OCI-LY7 (cell line): ENCODE results near the gene MAPK11. TPM values are rescaled to one million over a fixed set of nuclear protein-coding genes. Genes with fewer than 3 reads are reported as not detected.

Experiments
- BruUV-seq: library from RNA; stranded (reverse); fragments of 400-500 nt; replicated peaks from 2 replicates; lab custom pipeline; 2021; lab: Mats Ljungman, UMichigan
- CTCF ChIA-PET: fragments of 300-600 bp; sonication (Branson Sonifier 250); formaldehyde crosslinking; loops from one replicate; lab custom pipeline; 2022; ENCODE audit warnings: antibody characterized with exemption; ENCODE audit not compliant: unreplicated experiment; lab: Charles Lee
- POLR2A ChIA-PET: fragments of 300-600 bp; sonication (Branson Sonifier 250); formaldehyde crosslinking; loops from one replicate; lab custom pipeline; 2022; ENCODE audit warnings: antibody characterized with exemption; lab: Charles Lee
- DNase-seq: peaks from one replicate; pipeline ENCODE4 v3.0.0-alpha.2; 2015; ENCODE audit warnings: low spot score
- H2AFZ ChIP-seq: fragments of 200-600 bp; sonication (generic), shearing (Covaris generic); 2 replicates; pipeline ENCODE4 v1.6.1; 2014; ENCODE audit warnings: mild to moderate bottlenecking, antibody characterized with exemption, low read length, moderate library complexity
- H3K27ac ChIP-seq: fragments of 200-600 bp; sonication (generic); 2 replicates; pipeline ENCODE4 v1.5.1; 2014; ENCODE audit warnings: mixed run types, low read depth, mild to moderate bottlenecking, moderate library complexity, low read length, inconsistent platforms; ENCODE audit not compliant: poor library complexity, severe bottlenecking
- H3K36me3 ChIP-seq: fragments of 200-600 bp; sonication (generic); 2 replicates; pipeline ENCODE4 v1.6.1; 2014; ENCODE audit warnings: mild to moderate bottlenecking, antibody characterized with exemption, low read length, moderate library complexity, mixed read lengths; ENCODE audit not compliant: insufficient read depth
- H3K4me1 ChIP-seq: fragments of 200-600 bp; sonication (generic); 2 replicates; pipeline ENCODE4 v1.5.1; 2014; ENCODE audit warnings: mild to moderate bottlenecking, low read length; ENCODE audit not compliant: insufficient read depth, poor library complexity, severe bottlenecking
- H3K4me2 ChIP-seq: fragments of 200-600 bp; sonication (generic); 2 replicates; pipeline ENCODE4 v1.6.1; 2014; ENCODE audit warnings: mild to moderate bottlenecking, low read length
- H3K4me3 ChIP-seq: fragments of 200-600 bp; sonication (generic); 2 replicates; pipeline ENCODE4 v1.5.1; 2014; ENCODE audit warnings: mild to moderate bottlenecking, low read depth, low read length; ENCODE audit not compliant: poor library complexity, severe bottlenecking
- H3K79me2 ChIP-seq: fragments of 200-600 bp; sonication (generic); 2 replicates; pipeline ENCODE4 v1.6.1; 2016; ENCODE audit warnings: low read depth, mild to moderate bottlenecking, low read length, moderate library complexity, mixed read lengths; ENCODE audit not compliant: insufficient read depth
- H3K9me2 ChIP-seq: fragments of 200-600 bp; sonication (generic); 2 replicates; pipeline ENCODE4 v1.6.1; 2016; ENCODE audit warnings: mild to moderate bottlenecking, low read length, mixed read lengths; ENCODE audit not compliant: insufficient read depth
- H3K9me3 ChIP-seq: fragments of 200-600 bp; sonication (generic); 2 replicates; pipeline ENCODE4 v1.6.1; 2014; ENCODE audit warnings: mild to moderate bottlenecking, mixed run types, low read length, mixed read lengths
- H4K20me1 ChIP-seq: fragments of 200-600 bp; sonication (generic); 2 replicates; pipeline ENCODE4 v1.6.1; 2014; ENCODE audit warnings: mild to moderate bottlenecking, antibody characterized with exemption, low read length, moderate library complexity, mixed read lengths; ENCODE audit not compliant: insufficient read depth
- EZH2phosphoT487 ChIP-seq: fragments of 200-600 bp; sonication (generic); IDR thresholded peaks from 2 replicates; pipeline ENCODE4 v1.6.1; 2018; ENCODE audit warnings: low read depth, borderline replicate concordance, mild to moderate bottlenecking, mixed run types, antibody characterized with exemption, low read length, moderate library complexity, mixed read lengths
- intact Hi-C: fragments of 100-400 bp; cut with micrococcal nuclease; formaldehyde crosslinking; loops from one replicate; pipeline ENCODE4 v1.10.0; 2022; ENCODE audit not compliant: unreplicated experiment
- total RNA-seq, 2 experiments: library from RNA; depleted of rRNA in 1 of 2; stranded (reverse); fragments of >200 nt in 1 of 2; shearing (Covaris generic) in 1 of 2; gene quantifications; 2 replicates each; pipeline ENCODE4 v1.2.3, GENCODE V29; 2014 to 2022
- TF ChIP-seq, protein P1 (sequence below): fragments of 200-600 bp; sonication (generic); conservative IDR thresholded peaks from 2 replicates; pipeline ENCODE4 v1.5.1; 2014; ENCODE audit warnings: mild to moderate bottlenecking, antibody characterized with exemption, low read length, moderate library complexity, mixed read lengths

Gene MAPK11
- total RNA-seq, 2 experiments from 2014 or later, result 12.0 to 19.7 TPM

GRCh38 chr22:50250249-50250554, 20.0 kb downstream of the MAPK11 start:
- Histone ChIP-seq H3K4me2 (peak overlapping the region; percentile 94), H3K9me3 (no peaks in the 10 kb centered on the region), H2AFZ (no peak overlapping the region), H3K4me1 (peaks cover 53% of the 10 kb centered on the region), H3K27ac (peak overlapping the region; percentile 62), H3K9me2 (no peaks in the 10 kb centered on the region), H3K79me2 (peaks cover 13% of the 10 kb centered on the region; the same call in 1 of the 2 replicates), H3K4me3 (peak overlapping the region; percentile 81), H4K20me1 (no peaks in the 10 kb centered on the region), H3K36me3 (peaks cover 31% of the 10 kb centered on the region)
- BruUV-seq, result no TSS peak
- intact Hi-C loops, result loop anchor here (5.0 kb wide), 3 partner anchors 92 to 372 kb away; partner anchors contain the start of genes CHKB and PPP6R2
- POLR2A ChIA-PET, result no interaction called here
- no peak for DNase-seq
- no peak for TF ChIP-seq EZH2phosphoT487
- TF ChIP-seq, protein P1, sequence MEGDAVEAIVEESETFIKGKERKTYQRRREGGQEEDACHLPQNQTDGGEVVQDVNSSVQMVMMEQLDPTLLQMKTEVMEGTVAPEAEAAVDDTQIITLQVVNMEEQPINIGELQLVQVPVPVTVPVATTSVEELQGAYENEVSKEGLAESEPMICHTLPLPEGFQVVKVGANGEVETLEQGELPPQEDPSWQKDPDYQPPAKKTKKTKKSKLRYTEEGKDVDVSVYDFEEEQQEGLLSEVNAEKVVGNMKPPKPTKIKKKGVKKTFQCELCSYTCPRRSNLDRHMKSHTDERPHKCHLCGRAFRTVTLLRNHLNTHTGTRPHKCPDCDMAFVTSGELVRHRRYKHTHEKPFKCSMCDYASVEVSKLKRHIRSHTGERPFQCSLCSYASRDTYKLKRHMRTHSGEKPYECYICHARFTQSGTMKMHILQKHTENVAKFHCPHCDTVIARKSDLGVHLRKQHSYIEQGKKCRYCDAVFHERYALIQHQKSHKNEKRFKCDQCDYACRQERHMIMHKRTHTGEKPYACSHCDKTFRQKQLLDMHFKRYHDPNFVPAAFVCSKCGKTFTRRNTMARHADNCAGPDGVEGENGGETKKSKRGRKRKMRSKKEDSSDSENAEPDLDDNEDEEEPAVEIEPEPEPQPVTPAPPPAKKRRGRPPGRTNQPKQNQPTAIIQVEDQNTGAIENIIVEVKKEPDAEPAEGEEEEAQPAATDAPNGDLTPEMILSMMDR, result no peak
- CTCF ChIA-PET, result interaction anchor here (0.6 to 1.0 kb wide), 2 partner anchors 67 to 371 kb away, joined by 3 read pairs; no protein-coding TSS in a partner anchor

DNA sequence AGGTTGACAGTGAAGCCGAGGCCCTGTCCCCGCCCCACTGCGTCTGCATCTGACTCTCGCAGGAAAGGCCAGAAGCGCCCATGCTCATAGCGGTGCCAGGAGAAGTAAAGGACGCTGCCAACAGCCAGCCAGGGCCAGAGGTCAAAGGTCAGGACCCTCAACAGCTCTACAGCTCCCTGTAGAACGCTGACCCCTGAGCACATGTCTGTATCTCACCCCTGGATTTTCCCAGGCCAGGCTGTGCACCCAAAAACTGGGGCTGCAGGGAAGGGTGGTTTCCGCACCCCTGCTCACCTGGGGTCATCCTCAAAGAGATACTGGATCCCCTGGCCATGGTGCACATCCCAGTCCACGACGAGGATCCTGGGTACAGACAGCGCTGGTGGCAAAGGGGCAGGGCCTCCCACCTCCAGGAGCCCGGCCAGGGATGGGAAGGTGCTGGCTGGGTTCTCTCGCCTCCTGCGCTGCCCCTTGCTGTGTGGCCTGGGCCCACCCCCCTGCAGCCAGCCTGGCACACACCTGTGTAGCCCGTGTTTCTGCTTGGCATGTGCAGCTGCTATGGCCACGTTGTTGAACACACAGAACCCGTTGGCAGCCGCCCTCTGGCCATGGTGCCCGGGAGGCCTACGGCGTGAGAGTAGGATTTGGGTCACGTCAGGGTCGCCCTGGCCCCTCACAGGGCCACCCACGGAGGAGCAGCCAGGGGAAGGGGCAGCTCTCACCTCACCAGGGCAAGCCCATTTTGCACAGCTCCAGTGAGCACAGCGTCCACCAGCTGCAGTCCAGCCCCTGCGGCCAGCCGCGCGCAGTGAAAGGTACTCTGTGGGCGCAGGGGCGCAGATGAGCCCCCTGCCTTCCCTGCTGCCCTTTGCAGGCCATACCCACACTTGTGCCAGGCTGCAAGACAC, 20.6 kb downstream of the MAPK11 start:
- H3K4me3 ChIP-seq, result peak overlapping the region; percentile 81
- H3K4me1 ChIP-seq, result peaks cover 53% of the 10 kb centered on the region
- BruUV-seq, result no TSS peak
- H3K9me2 ChIP-seq, result no peaks in the 10 kb centered on the region
- H4K20me1 ChIP-seq, result no peaks in the 10 kb centered on the region
- peaks cover 14% of the 10 kb centered on the region; the same call in 1 of the 2 replicates for H3K79me2 ChIP-seq
- DNase-seq, result no peak
- H3K4me2 ChIP-seq, result peak overlapping the region; percentile 94
- intact Hi-C loops, result loop anchor here (5.0 to 10.0 kb wide), 5 partner anchors 93 to 373 kb away; partner anchors contain the start of genes CHKB, LMF2, NCAPH2 and PPP6R2
- POLR2A ChIA-PET, result no interaction called here
- peaks cover 30% of the 10 kb centered on the region for H3K36me3 ChIP-seq
- no peak overlapping the region for H3K27ac ChIP-seq
- CTCF ChIA-PET, result interaction anchor here (1.0 kb wide), 1 partner anchor 371 kb away, joined by 3 read pairs; no protein-coding TSS in a partner anchor
- no peak for TF ChIP-seq EZH2phosphoT487
- TF ChIP-seq, protein P1, result no peak
- H3K9me3 ChIP-seq, result no peaks in the 10 kb centered on the region
- no peak overlapping the region for H2AFZ ChIP-seq
